Measurements from ENCODE around the gene CAST. TPM values are rescaled to one million over a fixed set of nuclear protein-coding genes. Genes with fewer than 3 reads are reported as not detected.

Gene CAST
- total RNA-seq, 4 donors from 2014 or later = 247 to 316 (median 259) TPM

DNA sequence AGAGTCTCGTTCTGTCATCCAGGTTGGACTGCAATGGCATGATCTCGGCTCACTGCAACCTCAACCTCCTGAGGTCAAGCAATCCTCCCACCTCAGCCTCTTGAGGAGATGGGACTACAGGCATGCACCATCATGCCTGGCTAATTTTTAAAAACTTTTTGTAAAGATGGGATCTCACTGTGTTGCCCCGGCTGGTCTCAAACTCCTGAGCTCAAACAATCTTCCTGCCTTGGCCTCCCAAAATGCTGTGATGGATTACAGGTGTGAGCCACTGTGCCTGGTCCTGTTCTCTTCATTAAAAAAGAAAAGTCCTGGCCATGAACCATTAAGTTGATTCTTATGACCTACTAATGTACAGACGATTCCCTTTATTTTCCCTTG is 90.8 kb downstream of the CAST start:
- TF ChIP-seq POLR2A (IDR thresholded peaks at IDR 0.05) (no peak), EP300 (IDR thresholded peaks at IDR 0.05) (no peak)
- TF ChIP-seq, protein P1, sequence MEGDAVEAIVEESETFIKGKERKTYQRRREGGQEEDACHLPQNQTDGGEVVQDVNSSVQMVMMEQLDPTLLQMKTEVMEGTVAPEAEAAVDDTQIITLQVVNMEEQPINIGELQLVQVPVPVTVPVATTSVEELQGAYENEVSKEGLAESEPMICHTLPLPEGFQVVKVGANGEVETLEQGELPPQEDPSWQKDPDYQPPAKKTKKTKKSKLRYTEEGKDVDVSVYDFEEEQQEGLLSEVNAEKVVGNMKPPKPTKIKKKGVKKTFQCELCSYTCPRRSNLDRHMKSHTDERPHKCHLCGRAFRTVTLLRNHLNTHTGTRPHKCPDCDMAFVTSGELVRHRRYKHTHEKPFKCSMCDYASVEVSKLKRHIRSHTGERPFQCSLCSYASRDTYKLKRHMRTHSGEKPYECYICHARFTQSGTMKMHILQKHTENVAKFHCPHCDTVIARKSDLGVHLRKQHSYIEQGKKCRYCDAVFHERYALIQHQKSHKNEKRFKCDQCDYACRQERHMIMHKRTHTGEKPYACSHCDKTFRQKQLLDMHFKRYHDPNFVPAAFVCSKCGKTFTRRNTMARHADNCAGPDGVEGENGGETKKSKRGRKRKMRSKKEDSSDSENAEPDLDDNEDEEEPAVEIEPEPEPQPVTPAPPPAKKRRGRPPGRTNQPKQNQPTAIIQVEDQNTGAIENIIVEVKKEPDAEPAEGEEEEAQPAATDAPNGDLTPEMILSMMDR (IDR thresholded peaks at IDR 0.05) = no peak
- Histone ChIP-seq H3K27me3 (no peaks in the 10 kb centered on the region), H3K4me1 (peaks cover 0 to 9% (median 0%) of the 10 kb centered on the region in 4 donors), H3K36me3 (peaks cover 6 to 92% (median 32%) of the 10 kb centered on the region in 3 donors), H3K27ac (no peak overlapping the region), H3K4me3 (no peak overlapping the region), H3K9me3 (no peaks in the 10 kb centered on the region)
- no peak for DNase-seq (ENCODE audit: low spot score in 2 of 2)
- WGBS, 2 donors = 94 to 95% methylated on average over 4 of the region's 4 CpGs

DNA sequence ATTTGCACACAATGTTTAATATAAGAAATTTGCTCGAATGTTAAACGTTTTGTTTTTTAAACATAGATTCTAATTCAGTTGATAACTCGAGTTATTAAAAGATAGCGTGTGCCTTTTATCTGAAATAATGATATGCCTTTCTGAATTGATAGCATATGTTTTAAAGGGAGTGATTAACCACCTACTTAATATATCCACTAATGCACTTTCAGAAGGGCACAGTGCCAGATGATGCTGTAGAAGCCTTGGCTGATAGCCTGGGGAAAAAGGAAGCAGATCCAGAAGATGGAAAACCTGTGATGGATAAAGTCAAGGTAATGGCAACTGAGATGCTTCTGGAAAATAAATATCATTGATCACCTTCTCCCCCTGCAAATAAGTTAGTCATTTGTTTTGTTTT is 91.7 kb downstream of the CAST start:
- no peak overlapping the region for H3K27ac ChIP-seq
- DNase-seq (ENCODE audit: low spot score in 2 of 2) = no peak
- peaks cover 0 to 9% (median 0%) of the 10 kb centered on the region in 4 donors for H3K4me1 ChIP-seq
- TF ChIP-seq POLR2A (IDR thresholded peaks at IDR 0.05) = no peak
- TF ChIP-seq, protein P1 (IDR thresholded peaks at IDR 0.05) = no peak
- H3K36me3 ChIP-seq = peaks cover 6 to 92% (median 35%) of the 10 kb centered on the region in 3 donors
- no peak overlapping the region for H3K4me3 ChIP-seq
- H3K9me3 ChIP-seq = no peaks in the 10 kb centered on the region
- WGBS, 2 donors = 60 to 61% methylated on average over 4 of the region's 4 CpGs
- H3K27me3 ChIP-seq = no peaks in the 10 kb centered on the region

DNA sequence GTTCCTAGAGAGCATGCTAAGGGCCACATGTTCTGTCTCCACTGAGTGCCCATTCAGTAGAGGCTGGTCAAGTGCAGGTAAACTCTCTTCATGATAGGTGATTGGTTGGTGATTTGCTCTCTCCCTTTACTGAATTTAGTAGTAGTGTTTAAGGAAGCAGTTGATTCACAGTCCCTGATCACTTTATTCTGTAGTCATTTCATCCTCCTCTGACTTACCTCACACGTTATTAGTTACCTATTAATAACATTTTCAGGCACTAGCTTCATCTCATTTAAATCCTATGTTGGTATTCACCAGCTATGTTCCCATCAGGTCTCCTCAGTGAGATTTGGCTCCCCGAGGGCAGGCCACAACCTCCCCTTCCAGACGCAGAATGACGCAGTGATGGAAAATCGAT is 93.7 kb downstream of the CAST start:
- no peak overlapping the region for H3K4me3 ChIP-seq
- no peaks in the 10 kb centered on the region for H3K9me3 ChIP-seq
- no peak for DNase-seq (ENCODE audit: low spot score in 2 of 2)
- H3K27me3 ChIP-seq = no peaks in the 10 kb centered on the region
- no peak overlapping the region for H3K27ac ChIP-seq
- peaks cover 6 to 80% (median 32%) of the 10 kb centered on the region in 3 donors for H3K36me3 ChIP-seq
- 82 to 94% methylated on average over 5 of the region's 5 CpGs for WGBS, 2 donors
- peaks cover 0 to 9% (median 0%) of the 10 kb centered on the region in 4 donors for H3K4me1 ChIP-seq
- no peak for TF ChIP-seq POLR2A (IDR thresholded peaks at IDR 0.05)
- TF ChIP-seq, protein P1 (IDR thresholded peaks at IDR 0.05) = no peak
- TF ChIP-seq EP300 (IDR thresholded peaks at IDR 0.05) = no peak

DNA sequence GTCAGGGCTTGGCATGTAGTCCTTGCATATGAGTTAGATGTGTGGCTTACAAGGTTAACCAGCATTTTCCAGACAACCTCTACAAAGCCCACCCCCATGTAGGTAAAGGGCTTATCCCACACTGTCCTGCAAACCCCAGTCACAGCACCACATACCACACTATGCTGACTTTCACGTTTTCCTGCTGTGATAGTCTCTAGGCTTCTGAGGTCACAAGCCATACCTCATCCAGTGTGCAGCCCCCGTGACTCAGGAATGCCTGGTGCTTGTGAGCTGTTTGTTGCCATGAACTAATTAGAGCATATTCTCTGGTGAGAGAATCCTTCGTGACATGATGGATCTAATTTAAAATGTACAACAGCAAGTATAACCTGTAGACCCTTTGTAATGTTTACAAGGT is 94.8 kb downstream of the CAST start:
- H3K36me3 ChIP-seq = peaks cover 6 to 68% (median 32%) of the 10 kb centered on the region in 3 donors
- H3K27ac ChIP-seq = no peak overlapping the region
- no peaks in the 10 kb centered on the region for H3K27me3 ChIP-seq
- WGBS, 2 donors = 62 to 71% methylated on average over 3 of the region's 3 CpGs
- no peak for DNase-seq (ENCODE audit: low spot score in 2 of 2)
- TF ChIP-seq, protein P1 (IDR thresholded peaks at IDR 0.05) = no peak
- TF ChIP-seq POLR2A (IDR thresholded peaks at IDR 0.05) = no peak
- H3K9me3 ChIP-seq = no peaks in the 10 kb centered on the region
- peaks cover 0 to 3% (median 0%) of the 10 kb centered on the region in 4 donors for H3K4me1 ChIP-seq
- no peak overlapping the region for H3K4me3 ChIP-seq

DNA sequence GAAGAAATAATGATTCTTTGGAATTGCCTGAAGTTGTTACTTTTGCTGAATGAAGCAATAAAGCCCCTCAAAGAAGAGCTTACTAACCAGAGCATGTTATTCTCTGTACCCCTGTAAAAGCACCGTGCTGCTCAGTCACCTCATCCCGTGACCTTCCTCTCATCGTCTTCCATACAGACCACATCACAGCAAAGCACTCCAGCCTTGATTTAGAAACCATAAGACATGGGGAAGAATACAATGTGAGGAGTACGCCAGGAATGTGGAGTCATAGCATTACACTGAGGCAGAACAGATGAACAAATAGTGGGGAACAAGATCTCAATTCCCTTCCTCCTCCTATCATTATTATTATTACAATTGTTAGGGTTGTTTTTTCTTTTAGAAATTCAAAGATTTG is 96.4 kb downstream of the CAST start:
- Histone ChIP-seq H3K4me1 (no peaks in the 10 kb centered on the region), H3K4me3 (no peak overlapping the region), H3K27ac (no peak overlapping the region), H3K9me3 (no peaks in the 10 kb centered on the region), H3K36me3 (peaks cover 5 to 73% (median 32%) of the 10 kb centered on the region in 3 donors), H3K27me3 (no peaks in the 10 kb centered on the region)
- WGBS, 2 donors = 82 to 84% methylated on average over 4 of the region's 4 CpGs
- DNase-seq (ENCODE audit: low spot score in 2 of 2) = no peak
- TF ChIP-seq POLR2A (IDR thresholded peaks at IDR 0.05) = no peak
- no peak for TF ChIP-seq EP300 (IDR thresholded peaks at IDR 0.05)

DNA sequence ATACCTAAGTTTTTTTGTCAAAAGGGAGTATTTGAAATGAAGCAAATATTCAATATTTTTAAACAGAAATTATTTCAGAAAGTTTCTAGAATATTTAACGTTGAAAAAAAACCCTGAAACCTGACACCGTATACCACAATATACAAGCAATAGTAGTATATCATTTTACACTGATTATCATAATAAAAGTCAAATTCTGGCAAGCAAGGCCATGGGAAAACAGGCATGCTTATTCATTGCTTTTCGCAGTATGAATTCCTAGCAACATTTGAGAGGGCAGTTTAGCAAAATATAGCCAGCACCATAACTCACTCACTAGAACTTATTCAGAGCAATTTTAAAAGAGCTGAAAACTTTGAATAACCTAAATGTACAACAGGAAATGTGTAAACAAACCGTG is 99.4 kb downstream of the CAST start:
- H3K27ac ChIP-seq = no peak overlapping the region
- no peaks in the 10 kb centered on the region for H3K4me1 ChIP-seq
- no peaks in the 10 kb centered on the region for H3K9me3 ChIP-seq
- no peaks in the 10 kb centered on the region for H3K27me3 ChIP-seq
- no peak for DNase-seq (ENCODE audit: low spot score in 2 of 2)
- TF ChIP-seq, protein P1 (IDR thresholded peaks at IDR 0.05) = no peak
- no peak for TF ChIP-seq EP300 (IDR thresholded peaks at IDR 0.05)
- no peak for TF ChIP-seq POLR2A (IDR thresholded peaks at IDR 0.05)
- H3K36me3 ChIP-seq = peaks cover 0 to 73% (median 20%) of the 10 kb centered on the region in 3 donors
- H3K4me3 ChIP-seq = no peak overlapping the region
- WGBS, 2 donors = 31 to 35% methylated on average over 4 of the region's 4 CpGs

Measured in tibial nerve (tissue), 4 donors.